Esophagus squamous epithelium (tissue), 4 donors: ENCODE measurements around the gene FBXO9.

Experiments
- CTCF ChIP-seq, 6 experiments: fragments of 450-650 bp in 4 of 6; fragments of 200-600 bp in 2 of 6; sonication (generic) in 2 of 6; IDR thresholded peaks; one replicate each; pipeline ENCODE4 v1.5.1; 2016 to 2019; ENCODE audit warnings: antibody characterized with exemption in 6 of 6, mild to moderate bottlenecking in 4 of 6, moderate library complexity in 4 of 6
- POLR2A ChIP-seq, 4 donors: fragments of 450-650 bp; IDR thresholded peaks; one replicate each; pipeline ENCODE4 v1.6.1; 2017; ENCODE audit warnings: antibody characterized with exemption in 4 of 4, mild to moderate bottlenecking in 4 of 4, moderate library complexity in 3 of 4

DNA sequence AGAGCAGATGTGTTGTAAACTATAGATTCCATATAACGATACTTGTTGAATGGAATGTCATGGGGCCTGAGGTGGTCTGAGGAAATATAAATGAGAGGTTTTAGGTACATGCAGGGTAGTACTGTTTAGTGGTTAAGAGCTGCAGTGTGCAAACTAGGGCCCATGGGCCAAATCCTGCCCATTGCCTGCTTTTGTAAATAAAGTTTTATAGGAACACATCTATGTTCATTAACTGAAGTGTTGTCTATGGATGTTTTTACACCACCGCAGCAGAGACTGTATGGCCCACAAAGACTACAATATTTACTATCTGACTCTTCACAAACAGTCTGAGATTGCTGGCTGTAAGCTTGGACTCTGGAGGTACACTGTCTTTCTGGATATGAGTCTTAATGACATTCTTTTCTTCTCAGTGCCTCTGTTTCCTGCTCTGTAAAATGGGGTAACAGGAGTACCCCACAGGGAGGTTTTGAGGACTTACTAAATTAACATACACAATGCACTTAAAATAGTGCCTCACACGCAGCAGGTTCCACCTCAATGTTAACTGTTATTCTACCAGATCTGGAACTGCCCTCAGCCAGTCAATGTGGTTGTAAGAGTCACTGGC is 70.9 kb downstream of the FBXO9 start:
- TF ChIP-seq POLR2A (IDR thresholded peaks at IDR 0.05) (no peak), CTCF (IDR thresholded peaks at IDR 0.05) (no peak)
